Progenitor cell of endocrine pancreas (in vitro differentiated cells): Measurements from ENCODE around the gene ZNF133. TPM values are rescaled to one million over a fixed set of nuclear protein-coding genes. Genes with fewer than 3 reads are reported as not detected.

Experiments used
- DNase-seq: peaks from one replicate; pipeline ENCODE4 v3.0.0; 2021; ENCODE audit warnings: low spot score; ENCODE audit not compliant: unreplicated experiment
- H3K27ac Mint-ChIP-seq: 2 replicates; pipeline ENCODE4 v1.8.0; 2021; ENCODE audit warnings: mild to moderate bottlenecking, moderate library complexity, mixed read lengths
- H3K27me3 Mint-ChIP-seq: 2 replicates; pipeline ENCODE4 v1.8.0; 2021; ENCODE audit warnings: mixed read lengths
- H3K36me3 Mint-ChIP-seq: 2 replicates; pipeline ENCODE4 v1.8.0; 2022; ENCODE audit warnings: mixed read lengths; ENCODE audit not compliant: insufficient read depth
- H3K4me1 Mint-ChIP-seq: 2 replicates; pipeline ENCODE4 v1.8.0; 2021; ENCODE audit warnings: low read depth, mixed read lengths
- H3K4me3 Mint-ChIP-seq: 2 replicates; pipeline ENCODE4 v1.8.0; 2021; ENCODE audit warnings: low read depth, mild to moderate bottlenecking, moderate library complexity, mixed read lengths
- H3K9me3 Mint-ChIP-seq: 2 replicates; pipeline ENCODE4 v1.8.0; 2021; ENCODE audit warnings: low read depth, mixed read lengths
- total RNA-seq: library from RNA; stranded (reverse); gene quantifications from 2 replicates; pipeline ENCODE4 v1.2.1, GENCODE V29; 2021
- TF ChIP-seq, protein P1 (sequence below): fragments of 200-600 bp; sonication (generic); IDR thresholded peaks from one replicate; pipeline ENCODE4 v1.5.0; 2021; ENCODE audit warnings: antibody characterized with exemption, mild to moderate bottlenecking; ENCODE audit not compliant: unreplicated experiment

Gene ZNF133
- total RNA-seq, 1 donor from 2014 or later = 25.0 TPM

DNA sequence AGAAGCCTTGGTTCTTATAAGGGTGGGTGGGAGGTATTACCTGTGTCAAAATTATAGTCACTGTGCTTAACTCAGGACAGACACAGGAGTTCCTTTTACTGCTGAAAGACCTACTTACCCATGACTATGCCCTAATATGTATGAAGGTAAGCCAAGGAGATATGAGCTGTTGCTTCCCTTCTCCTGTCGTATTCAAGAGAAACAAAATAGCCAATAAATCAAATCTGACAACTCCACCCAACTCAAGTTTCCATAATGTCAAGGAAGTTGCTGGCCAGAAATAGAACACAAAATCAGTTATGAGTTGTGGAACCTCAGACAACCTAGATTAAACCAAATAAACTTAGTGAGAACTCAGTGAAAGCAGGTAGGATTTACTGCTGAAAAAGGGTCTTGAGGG, 25.1 kb downstream of the ZNF133 start:
- TF ChIP-seq, protein P1, sequence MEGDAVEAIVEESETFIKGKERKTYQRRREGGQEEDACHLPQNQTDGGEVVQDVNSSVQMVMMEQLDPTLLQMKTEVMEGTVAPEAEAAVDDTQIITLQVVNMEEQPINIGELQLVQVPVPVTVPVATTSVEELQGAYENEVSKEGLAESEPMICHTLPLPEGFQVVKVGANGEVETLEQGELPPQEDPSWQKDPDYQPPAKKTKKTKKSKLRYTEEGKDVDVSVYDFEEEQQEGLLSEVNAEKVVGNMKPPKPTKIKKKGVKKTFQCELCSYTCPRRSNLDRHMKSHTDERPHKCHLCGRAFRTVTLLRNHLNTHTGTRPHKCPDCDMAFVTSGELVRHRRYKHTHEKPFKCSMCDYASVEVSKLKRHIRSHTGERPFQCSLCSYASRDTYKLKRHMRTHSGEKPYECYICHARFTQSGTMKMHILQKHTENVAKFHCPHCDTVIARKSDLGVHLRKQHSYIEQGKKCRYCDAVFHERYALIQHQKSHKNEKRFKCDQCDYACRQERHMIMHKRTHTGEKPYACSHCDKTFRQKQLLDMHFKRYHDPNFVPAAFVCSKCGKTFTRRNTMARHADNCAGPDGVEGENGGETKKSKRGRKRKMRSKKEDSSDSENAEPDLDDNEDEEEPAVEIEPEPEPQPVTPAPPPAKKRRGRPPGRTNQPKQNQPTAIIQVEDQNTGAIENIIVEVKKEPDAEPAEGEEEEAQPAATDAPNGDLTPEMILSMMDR = no peak
- DNase-seq = no peak
- Mint-ChIP-seq H3K36me3 (peaks cover 36% of the 10 kb centered on the region), H3K9me3 (no peaks in the 10 kb centered on the region), H3K27ac (peak overlapping the region; percentile 66), H3K27me3 (no peaks in the 10 kb centered on the region), H3K4me1 (peaks cover 15% of the 10 kb centered on the region), H3K4me3 (no peak overlapping the region)

DNA sequence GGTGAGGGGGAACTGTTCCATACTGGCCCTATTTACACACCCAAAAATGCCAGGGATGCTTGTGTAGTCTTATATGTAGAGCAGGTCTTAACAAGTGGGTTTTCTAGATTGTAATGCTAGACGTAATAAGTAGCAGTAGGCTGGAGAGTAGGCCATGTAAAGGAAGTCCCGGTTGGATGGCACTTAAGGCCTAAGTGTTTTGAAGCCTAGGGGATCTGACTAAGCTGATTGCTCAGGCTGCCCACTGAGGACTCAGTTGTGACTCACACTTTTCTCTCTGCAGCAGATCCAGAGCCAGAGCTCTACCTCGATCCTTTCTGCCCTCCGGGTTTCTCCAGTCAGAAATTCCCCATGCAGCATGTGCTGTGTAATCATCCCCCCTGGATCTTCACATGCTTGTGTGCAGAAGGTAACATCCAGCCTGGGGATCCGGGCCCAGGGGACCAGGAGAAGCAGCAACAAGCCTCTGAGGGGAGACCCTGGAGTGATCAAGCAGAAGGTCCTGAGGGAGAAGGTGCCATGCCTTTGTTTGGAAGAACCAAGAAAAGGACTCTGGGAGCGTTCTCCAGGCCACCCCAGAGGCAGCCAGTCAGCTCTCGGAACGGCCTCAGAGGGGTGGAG, 26.6 kb downstream of the ZNF133 start:
- H3K9me3 Mint-ChIP-seq = no peaks in the 10 kb centered on the region
- H3K4me3 Mint-ChIP-seq = no peak overlapping the region
- peaks cover 15% of the 10 kb centered on the region for H3K4me1 Mint-ChIP-seq
- peaks cover 37% of the 10 kb centered on the region for H3K36me3 Mint-ChIP-seq
- H3K27ac Mint-ChIP-seq = no peak overlapping the region
- DNase-seq = no peak
- TF ChIP-seq, protein P1 = no peak
- no peaks in the 10 kb centered on the region for H3K27me3 Mint-ChIP-seq

DNA sequence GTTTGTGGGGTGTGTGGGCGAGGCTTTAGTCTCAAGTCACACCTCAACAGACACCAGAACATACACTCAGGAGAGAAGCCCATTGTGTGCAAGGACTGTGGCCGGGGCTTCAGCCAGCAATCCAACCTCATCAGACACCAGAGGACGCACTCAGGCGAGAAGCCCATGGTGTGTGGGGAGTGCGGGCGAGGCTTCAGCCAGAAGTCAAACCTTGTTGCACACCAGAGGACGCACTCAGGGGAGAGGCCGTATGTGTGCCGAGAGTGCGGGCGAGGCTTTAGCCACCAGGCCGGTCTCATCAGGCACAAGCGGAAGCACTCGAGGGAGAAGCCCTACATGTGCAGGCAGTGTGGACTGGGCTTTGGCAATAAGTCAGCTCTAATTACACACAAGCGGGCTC, 27.8 kb downstream of the ZNF133 start:
- no peak overlapping the region for H3K27ac Mint-ChIP-seq
- TF ChIP-seq, protein P1 = no peak
- no peaks in the 10 kb centered on the region for H3K9me3 Mint-ChIP-seq
- no peaks in the 10 kb centered on the region for H3K27me3 Mint-ChIP-seq
- H3K4me1 Mint-ChIP-seq = peaks cover 14% of the 10 kb centered on the region
- DNase-seq = no peak
- H3K4me3 Mint-ChIP-seq = no peak overlapping the region
- peaks cover 37% of the 10 kb centered on the region for H3K36me3 Mint-ChIP-seq

DNA sequence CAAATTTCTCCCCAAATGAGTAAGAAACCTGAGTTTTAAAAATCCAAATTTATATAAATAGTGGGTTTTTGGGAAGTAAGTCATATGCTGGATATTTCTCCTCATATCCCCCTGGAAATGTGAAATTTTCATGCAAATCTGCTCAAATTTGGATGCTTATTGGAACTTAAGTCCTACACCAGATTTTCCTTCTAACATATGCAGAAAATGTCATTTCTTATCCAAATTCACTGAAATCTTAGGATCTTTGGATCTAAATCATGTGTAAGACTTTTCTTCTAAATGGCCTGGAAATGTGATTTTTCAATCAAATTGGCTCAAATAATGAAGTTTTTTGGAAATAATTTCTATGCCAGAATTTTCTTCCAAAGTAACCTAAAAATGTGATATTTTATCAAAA, 33.0 kb downstream of the ZNF133 start:
- Mint-ChIP-seq H3K4me3 (no peak overlapping the region), H3K9me3 (peaks cover 9% of the 10 kb centered on the region), H3K36me3 (peaks cover 17% of the 10 kb centered on the region), H3K27ac (no peak overlapping the region), H3K4me1 (peaks cover 24% of the 10 kb centered on the region), H3K27me3 (no peaks in the 10 kb centered on the region)
- DNase-seq = no peak
- TF ChIP-seq, protein P1 = no peak

DNA sequence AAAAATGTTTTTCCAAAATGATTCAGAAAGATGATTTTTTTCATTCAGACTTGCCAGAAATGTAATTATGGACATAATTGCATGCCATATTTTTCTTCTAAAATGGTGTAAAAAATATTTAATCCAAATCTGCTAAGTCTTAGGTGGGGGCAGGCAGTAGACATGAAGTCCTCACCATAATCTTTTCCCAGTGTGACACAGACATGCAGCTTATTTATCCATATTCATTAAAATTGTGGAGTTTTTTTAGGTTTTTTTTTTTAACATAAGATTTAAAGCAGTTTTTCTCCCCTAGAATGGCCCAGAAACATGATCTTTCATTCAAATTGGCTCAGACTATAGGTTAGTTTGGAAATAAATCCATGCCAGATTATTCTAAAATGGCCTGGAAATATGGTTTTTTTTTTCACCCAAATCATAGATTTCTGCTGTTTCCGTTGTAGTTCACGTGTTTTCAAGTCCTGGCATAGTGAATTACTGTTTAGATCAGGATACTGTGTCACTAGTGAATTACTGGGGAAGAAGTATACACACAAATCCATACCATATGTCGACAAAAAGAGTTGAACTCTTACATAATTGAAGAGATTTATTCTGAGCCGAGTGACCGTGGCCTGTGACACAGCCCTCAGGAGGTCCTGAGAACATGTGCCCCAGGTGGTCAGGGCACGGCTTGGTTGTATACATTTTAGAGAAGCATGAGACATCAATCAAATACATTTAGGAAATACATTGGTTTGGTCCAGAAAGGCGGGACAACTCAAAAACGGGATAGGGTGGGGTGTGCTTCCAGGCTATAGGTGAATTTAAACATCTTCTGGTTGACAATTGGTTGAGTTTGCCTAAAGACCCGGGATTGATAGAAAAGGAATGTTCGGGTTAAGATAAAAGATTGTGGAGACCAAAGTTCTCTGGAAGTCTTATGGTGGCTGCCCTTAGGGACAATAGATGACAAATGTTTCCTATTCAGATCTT, 33.9 kb downstream of the ZNF133 start:
- no peaks in the 10 kb centered on the region for H3K27me3 Mint-ChIP-seq
- H3K27ac Mint-ChIP-seq = no peak overlapping the region
- H3K4me1 Mint-ChIP-seq = peaks cover 24% of the 10 kb centered on the region
- peaks cover 13% of the 10 kb centered on the region for H3K36me3 Mint-ChIP-seq
- no peak for DNase-seq
- peaks cover 10% of the 10 kb centered on the region for H3K9me3 Mint-ChIP-seq
- TF ChIP-seq, protein P1 = no peak
- no peak overlapping the region for H3K4me3 Mint-ChIP-seq
